Left lung (tissue), 10 donors: Measurements from ENCODE around the gene TBC1D19. TPM values are rescaled to one million over a fixed set of nuclear protein-coding genes. Genes with fewer than 3 reads are reported as not detected.
A peak's percentile ranks its signal among the peaks of the same experiment; 100 is the strongest.

Source experiments
- ATAC-seq: fragments of 200-7000 bp; cut with Tn5 transposase; one replicate; pipeline ENCODE4 v1.9.1; 2020; ENCODE audit warnings: moderate library complexity
- DNase-seq, 4 donors: peaks; one replicate each; pipeline ENCODE4 v3.0.0-alpha.2; 2013 to 2020
- H3K27ac ChIP-seq, 2 donors: fragments of 200-600 bp; sonication (generic) in 1 of 2; one replicate each; pipeline versions ENCODE4 v1.5.0 to v1.8.0; 2020 to 2021
- H3K27me3 ChIP-seq, 2 donors: fragments of 200-600 bp; sonication (generic) in 1 of 2; one replicate each; pipeline versions ENCODE4 v1.5.0 to v1.8.0; 2020 to 2021
- H3K36me3 ChIP-seq, 2 donors: fragments of 200-600 bp; sonication (generic) in 1 of 2; one replicate each; pipeline versions ENCODE4 v1.5.0 to v1.8.0; 2020 to 2021
- H3K4me1 ChIP-seq, 2 donors: fragments of 200-600 bp; one replicate each; pipeline ENCODE4 v1.8.0; 2021
- H3K4me3 ChIP-seq, 2 donors: fragments of 200-600 bp; sonication (generic) in 1 of 2; one replicate each; pipeline versions ENCODE4 v1.5.0 to v1.8.0; 2020 to 2021; ENCODE audit warnings: mild to moderate bottlenecking in 1 of 2
- H3K9me3 ChIP-seq, 2 donors: fragments of 200-600 bp; sonication (generic) in 1 of 2; one replicate each; pipeline versions ENCODE4 v1.5.0 to v1.8.0; 2020 to 2021
- CTCF ChIP-seq, 2 donors: fragments of 200-600 bp; sonication (generic) in 1 of 2; IDR thresholded peaks; one replicate each; pipeline versions ENCODE4 v1.5.0 to v1.8.0; 2021; ENCODE audit warnings: antibody characterized with exemption in 2 of 2
- intact Hi-C, 2 donors: fragments of 100-400 bp; cut with DNase I; formaldehyde crosslinking; loops; one replicate each; pipeline versions ENCODE4 v1.11.2 to v1.14.2; 2022
- polyA plus RNA-seq, 6 donors: library from polyadenylated mRNA; unstranded; fragments of 120-200 nt; gene quantifications; one replicate each; pipeline ENCODE4 v1.2.1, GENCODE V29; 2013; ENCODE audit not compliant: insufficient read length in 6 of 6
- total RNA-seq, 2 donors: library from RNA; stranded (reverse); fragmentation: NEBNext Ultra II Directional; extraction: Animal tissue kit (Norgen Biotek cat#: 25700); gene quantifications; one replicate each; pipeline ENCODE4 v1.2.1, GENCODE V29; 2021
- donor health status: DM: no; HTN: yes; CAD: no.
- donor health status: DM: no; HTN: no; CAD: no.

TBC1D19 gene
- total and polyA plus RNA-seq, 8 donors = 9.5 to 25.8 (median 17.8) TPM

DNA sequence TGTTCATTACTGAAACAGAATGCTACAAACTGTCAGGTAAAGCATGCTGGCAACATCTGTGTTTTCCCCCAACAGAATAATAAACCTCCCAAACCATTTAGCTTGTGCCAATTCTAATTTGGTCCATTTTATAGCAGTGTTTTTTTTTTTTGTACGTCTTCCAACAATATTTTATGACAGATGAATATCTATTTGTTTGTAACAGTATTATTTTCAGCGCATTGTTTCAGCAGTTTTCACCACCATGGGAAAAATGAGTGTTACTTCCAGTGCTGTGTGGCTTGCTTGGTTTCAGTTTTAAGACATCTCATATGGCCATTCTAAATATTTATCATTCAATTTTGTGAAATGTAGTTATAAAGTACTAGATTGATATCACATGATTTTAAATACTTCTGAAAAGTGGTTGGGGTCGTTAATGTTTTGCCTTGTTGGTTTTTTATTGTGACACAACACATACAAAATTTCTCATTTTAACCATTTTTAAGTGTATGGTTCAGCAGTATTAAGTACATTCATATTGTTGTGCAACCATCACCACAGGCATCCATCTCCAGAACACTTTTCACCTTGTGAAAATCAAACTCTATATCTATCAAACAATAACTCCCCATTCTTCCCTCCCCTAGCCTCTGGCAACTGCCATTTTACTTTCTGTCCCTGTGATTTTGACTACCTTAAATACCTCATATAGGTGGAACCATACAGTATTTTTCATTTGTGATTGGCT lies 25.6 kb upstream of the TBC1D19 start:
- Histone ChIP-seq H3K9me3 (peaks cover 0 to 4% of the 10 kb centered on the region in 2 donors), H3K27me3 (no peaks in the 10 kb centered on the region), H3K4me1 (no peaks in the 10 kb centered on the region), H3K4me3 (no peak overlapping the region), H3K36me3 (no peaks in the 10 kb centered on the region), H3K27ac (peak overlapping the region in 1 of 2 donors; percentile 26)
- TF ChIP-seq CTCF (IDR thresholded peaks at IDR 0.05) = no peak
- intact Hi-C loops = no loop called here
- ATAC-seq = no peak
- no peak for DNase-seq

DNA sequence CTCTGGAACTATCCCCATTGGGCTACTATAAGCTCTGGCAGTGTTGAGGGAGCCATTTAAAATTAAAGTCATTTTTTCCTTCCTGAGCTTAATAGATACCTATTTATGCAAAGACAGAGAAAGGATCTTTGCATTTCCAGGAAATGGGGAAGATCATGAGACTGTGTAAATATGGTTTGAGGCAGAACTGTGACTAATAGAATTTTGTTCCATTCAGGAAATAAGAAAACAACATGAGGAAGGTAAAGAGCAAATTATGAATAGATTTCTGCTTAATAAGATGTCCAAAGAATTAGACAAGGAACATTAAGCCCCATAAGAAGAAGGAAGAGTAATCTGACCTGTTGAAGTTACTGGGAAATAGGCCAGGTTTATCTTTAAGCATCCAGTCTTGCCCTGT lies 17.8 kb upstream of the TBC1D19 start:
- Histone ChIP-seq H3K27me3 (no peaks in the 10 kb centered on the region), H3K36me3 (no peaks in the 10 kb centered on the region), H3K4me3 (no peak overlapping the region), H3K4me1 (no peaks in the 10 kb centered on the region), H3K27ac (no peak overlapping the region), H3K9me3 (peaks cover 0 to 4% of the 10 kb centered on the region in 2 donors)
- TF ChIP-seq CTCF (IDR thresholded peaks at IDR 0.05) = no peak
- ATAC-seq = no peak
- no peak for DNase-seq
- intact Hi-C loops = no loop called here

- intact Hi-C loops = no loop called here
- no peak overlapping the region for H3K4me3 ChIP-seq
- no peaks in the 10 kb centered on the region for H3K36me3 ChIP-seq
- no peaks in the 10 kb centered on the region for H3K9me3 ChIP-seq
- H3K27ac ChIP-seq = peak overlapping the region; percentile 10 to 22
- H3K4me1 ChIP-seq = no peaks in the 10 kb centered on the region
- peak; percentile 43 for ATAC-seq
- no peaks in the 10 kb centered on the region for H3K27me3 ChIP-seq
- DNase-seq = peak in 2 of 4 donors; percentile 56 to 82
- TF ChIP-seq CTCF (IDR thresholded peaks at IDR 0.05) = no peak
These were observed 15.4 kb upstream of the TBC1D19 start for GRCh38 chr4:26568446-26568994.

DNA sequence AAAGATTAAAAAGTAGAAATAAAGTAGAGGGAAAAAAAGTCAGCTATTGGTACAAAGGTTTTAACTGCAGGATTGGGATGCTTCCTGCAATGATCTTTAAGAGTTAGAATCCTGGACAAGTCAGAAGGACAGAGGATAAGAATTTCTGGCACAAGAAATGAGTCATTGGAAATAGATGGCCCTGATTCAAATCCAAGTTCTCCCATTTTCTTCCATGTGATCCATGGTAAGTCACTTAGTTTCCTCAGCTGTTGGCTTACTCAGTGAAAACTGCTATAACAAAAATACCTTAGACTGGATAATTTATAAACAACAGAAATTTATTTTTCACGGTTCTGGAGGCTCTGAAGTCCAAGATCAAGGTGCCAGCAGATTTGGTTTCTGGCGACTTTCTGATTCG lies 13.3 kb upstream of the TBC1D19 start:
- Histone ChIP-seq H3K4me3 (no peak overlapping the region), H3K9me3 (no peaks in the 10 kb centered on the region), H3K4me1 (no peaks in the 10 kb centered on the region), H3K27me3 (no peaks in the 10 kb centered on the region), H3K36me3 (no peaks in the 10 kb centered on the region), H3K27ac (no peak overlapping the region)
- intact Hi-C loops = no loop called here
- no peak for TF ChIP-seq CTCF (IDR thresholded peaks at IDR 0.05)
- no peak for DNase-seq
- ATAC-seq = no peak

DNA sequence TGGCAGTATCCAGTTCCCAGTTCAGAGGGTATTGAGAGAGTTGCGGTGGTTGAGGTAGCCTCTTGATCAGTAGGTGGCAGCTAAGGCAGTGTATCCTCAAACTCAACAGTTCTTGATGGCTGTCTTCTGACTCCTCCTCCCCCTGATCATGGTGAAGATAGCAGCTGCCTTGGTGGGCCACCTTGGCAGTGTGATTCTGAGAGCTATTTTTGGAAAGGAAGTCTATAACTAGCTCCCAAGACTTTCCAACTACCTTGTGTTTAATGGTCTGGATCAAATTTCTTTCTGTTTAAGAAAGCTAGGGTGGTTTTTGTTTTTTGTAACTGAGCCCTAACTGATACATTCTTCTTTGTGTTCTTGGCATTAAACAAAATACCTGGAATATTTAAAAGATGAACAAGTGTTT lies 10.5 kb upstream of the TBC1D19 start:
- Histone ChIP-seq H3K4me3 (no peak overlapping the region), H3K27me3 (no peaks in the 10 kb centered on the region), H3K27ac (no peak overlapping the region), H3K9me3 (no peaks in the 10 kb centered on the region), H3K36me3 (no peaks in the 10 kb centered on the region), H3K4me1 (no peaks in the 10 kb centered on the region)
- TF ChIP-seq CTCF (IDR thresholded peaks at IDR 0.05) = no peak
- intact Hi-C loops = no loop called here
- no peak for ATAC-seq
- DNase-seq = no peak
